Muscle of leg (tissue), 11 donors: Measurements from ENCODE around the gene CENPE. TPM values are rescaled to one million over a fixed set of nuclear protein-coding genes. Genes with fewer than 3 reads are reported as not detected.

ENCODE experiments used
- DNase-seq: peaks from one replicate; pipeline ENCODE4 v3.0.0; 2013
- H3K27ac ChIP-seq: one replicate; pipeline ENCODE4 v1.5.1; 2013; ENCODE audit warnings: mild to moderate bottlenecking, low read length, control low read depth
- H3K27me3 ChIP-seq: one replicate; pipeline ENCODE4 v1.6.1; 2013; ENCODE audit warnings: low read length; ENCODE audit not compliant: control insufficient read depth, insufficient read depth
- H3K36me3 ChIP-seq: one replicate; pipeline ENCODE4 v1.6.1; 2013; ENCODE audit warnings: low read length; ENCODE audit not compliant: control insufficient read depth, insufficient read depth
- H3K4me1 ChIP-seq: one replicate; pipeline ENCODE4 v1.6.1; 2013; ENCODE audit warnings: low read length; ENCODE audit not compliant: control insufficient read depth, insufficient read depth
- H3K4me3 ChIP-seq: one replicate; pipeline ENCODE4 v1.5.1; 2013; ENCODE audit warnings: low read length, control low read depth
- H3K9me3 ChIP-seq: replicated peaks from 2 replicates; pipeline ENCODE4 v1.6.1; 2013; ENCODE audit warnings: low read depth, low read length; ENCODE audit not compliant: control insufficient read depth
- whole genome bisulfite sequencing: methylation state at CpG from one replicate; pipeline ENCODE4 v1.1.5; 2013; ENCODE audit warnings: missing lambda C conversion rate; ENCODE audit not compliant: insufficient coverage; 5-methylcytosine and 5-hydroxymethylcytosine counted together
- polyA plus RNA-seq, 8 donors: library from polyadenylated mRNA; unstranded; fragments of 120-200 nt; gene quantifications; one replicate each; pipeline versions ENCODE4 v1.2.1 to v1.2.3, GENCODE V29; 2013; ENCODE audit warnings: inconsistent platforms in 1 of 8, low replicate concordance in 1 of 8; ENCODE audit not compliant: insufficient read length in 8 of 8, insufficient read depth in 1 of 8
- total RNA-seq: library from RNA; stranded (reverse); fragments of 120-200 nt; gene quantifications from one replicate; pipeline ENCODE4 v1.2.4, GENCODE V29; 2013

Gene CENPE
- total and polyA plus RNA-seq, 9 donors = 4.6 to 10.7 (median 6.6) TPM

DNA sequence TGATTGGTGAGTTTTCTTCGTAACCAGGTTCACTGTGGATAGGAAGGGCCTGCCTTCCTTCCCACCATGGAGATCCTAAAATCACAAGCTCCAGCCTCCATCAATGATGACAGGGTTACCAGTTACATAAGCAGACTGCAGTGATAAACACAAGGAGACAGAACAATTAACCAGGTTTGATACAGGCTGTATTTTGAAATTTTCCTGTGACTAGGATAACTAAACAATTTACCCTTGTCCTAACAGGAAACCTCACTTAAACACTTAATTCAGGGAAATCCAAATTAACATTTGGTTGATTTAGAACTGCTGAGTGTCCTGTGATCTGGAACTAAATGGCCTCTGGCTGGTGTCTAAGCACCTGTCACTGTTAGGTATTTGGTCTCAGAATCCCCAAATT is 118.5 kb downstream of the CENPE start:
- H3K27me3 ChIP-seq = no peaks in the 10 kb centered on the region
- no peak overlapping the region for H3K4me3 ChIP-seq
- peaks cover 13% of the 10 kb centered on the region for H3K36me3 ChIP-seq
- no peak for DNase-seq
- H3K4me1 ChIP-seq = peaks cover 8% of the 10 kb centered on the region
- H3K9me3 ChIP-seq = no peaks in the 10 kb centered on the region
- WGBS = no CpG with 5 or more reads among the region's 1 CpG
- no peak overlapping the region for H3K27ac ChIP-seq

DNA sequence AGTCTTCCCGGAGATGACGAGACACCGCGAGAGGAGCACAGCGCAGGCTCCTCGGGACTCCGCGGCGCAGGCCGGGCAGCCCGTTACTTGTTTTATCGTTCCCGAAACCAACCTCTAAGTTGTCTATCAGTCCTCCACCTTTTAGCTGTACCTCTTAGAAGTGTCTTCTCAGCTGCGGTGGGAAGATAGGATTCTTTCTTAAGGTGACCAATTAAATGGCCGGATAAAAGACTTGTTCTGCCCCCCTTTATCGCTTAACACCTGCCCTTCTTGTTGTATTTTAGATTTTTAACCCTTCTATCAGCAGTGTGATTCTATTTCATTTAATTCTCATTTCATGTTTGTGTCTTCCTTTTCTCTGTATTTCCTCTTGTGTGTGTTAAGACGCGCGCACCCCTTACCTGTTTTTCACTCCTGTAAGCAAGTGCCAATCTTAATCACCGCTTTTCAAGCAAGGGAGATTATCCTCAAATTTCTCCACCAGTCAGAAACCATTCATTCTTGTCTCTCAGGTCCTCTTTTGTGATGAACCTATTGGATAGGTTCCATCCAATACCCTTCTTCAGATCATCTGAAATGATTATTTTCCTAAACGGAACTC is 121.3 kb downstream of the CENPE start, which contains the start of gene SLC9B2:
Gene SLC9B2, minus strand, starts transcription at position 15 of the 601 bp plus-strand sequence. CDS start 9,211 bp downstream, outside the sequence.
- WGBS = 4% methylated on average over 9 of the region's 21 CpGs
- Histone ChIP-seq H3K4me3 (peak within 1 kb of the TSS; percentile 84), H3K27me3 (no peaks in the 10 kb centered on the region), H3K27ac (peak within 1 kb of the TSS; percentile 91), H3K36me3 (peaks cover 7% of the 10 kb centered on the region), H3K9me3 (no peaks in the 10 kb centered on the region), H3K4me1 (peaks cover 8% of the 10 kb centered on the region)
- peak; percentile 10 for DNase-seq

DNA sequence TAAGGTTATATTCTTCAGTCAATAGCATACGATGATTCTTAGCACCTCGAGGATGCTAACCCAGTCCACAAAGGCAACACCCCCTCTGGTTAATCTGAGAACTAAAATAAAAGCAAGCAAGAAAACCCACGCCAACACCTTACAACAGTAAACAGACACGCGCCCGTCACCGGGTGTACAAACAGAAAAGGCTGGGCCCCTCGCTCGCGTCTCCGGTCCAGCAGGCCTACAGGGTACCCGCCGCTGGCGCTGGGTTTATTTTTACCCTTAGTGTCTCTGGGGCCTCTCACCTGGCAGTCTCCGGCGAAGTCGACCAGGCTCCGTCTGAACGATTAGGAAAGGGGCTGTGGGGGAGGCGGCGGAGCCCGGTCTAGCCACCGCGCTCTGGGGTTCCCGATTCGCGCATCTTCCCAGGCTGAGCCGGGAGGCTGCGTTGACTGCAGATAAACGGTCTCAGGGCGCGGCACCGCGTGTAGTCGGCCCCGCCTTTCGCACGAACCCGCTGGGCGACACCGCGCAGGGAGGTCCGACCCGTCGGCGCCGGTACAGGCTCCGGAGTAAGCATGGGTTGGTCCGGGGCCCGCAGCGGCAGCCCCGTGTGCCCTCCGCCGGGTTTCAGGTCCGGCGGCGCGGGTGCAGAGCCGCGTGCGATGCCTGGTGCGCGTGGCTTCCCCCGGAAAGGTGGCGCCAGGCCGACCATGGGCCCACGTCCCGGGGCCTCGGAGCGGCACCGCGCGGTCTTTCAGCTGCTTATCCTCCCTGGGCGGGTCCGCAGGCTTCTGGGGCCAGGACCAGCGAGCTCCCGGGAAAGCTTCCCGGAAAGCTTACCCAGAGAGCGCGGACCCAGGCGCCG is 122.0 kb downstream of the CENPE start:
- DNase-seq = peak; percentile 85
- Histone ChIP-seq H3K4me1 (peaks cover 8% of the 10 kb centered on the region), H3K27ac (peak overlapping the region; percentile 91), H3K4me3 (peak overlapping the region; percentile 84), H3K9me3 (no peaks in the 10 kb centered on the region), H3K36me3 (peaks cover 5% of the 10 kb centered on the region), H3K27me3 (no peaks in the 10 kb centered on the region)
- WGBS = under 1% methylated on average over 81 of the region's 82 CpGs

DNA sequence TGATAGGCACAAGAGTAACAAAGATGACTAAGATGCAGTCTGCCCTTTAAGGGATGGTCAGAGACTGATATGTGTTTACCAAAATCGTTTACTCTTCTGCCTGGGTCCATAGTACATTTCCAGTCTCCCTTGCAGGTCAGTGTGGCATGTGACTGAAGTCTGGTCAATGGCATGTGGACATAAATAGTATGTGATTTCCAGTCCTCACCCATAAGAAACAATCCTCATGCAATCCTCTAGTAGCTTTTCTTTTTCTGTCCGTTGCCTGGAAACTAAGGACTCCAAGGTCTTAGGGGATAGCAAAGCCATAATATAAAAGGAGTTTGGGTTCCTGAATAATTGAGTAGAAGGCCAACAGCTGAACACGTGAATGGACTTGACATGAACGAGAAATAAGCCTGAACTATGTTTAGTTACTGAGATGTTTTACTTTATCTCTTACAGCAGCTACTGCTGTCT is 122.7 kb downstream of the CENPE start:
- peak; percentile 53 for DNase-seq
- Histone ChIP-seq H3K4me1 (peaks cover 8% of the 10 kb centered on the region), H3K27ac (peak overlapping the region; percentile 91), H3K36me3 (peaks cover 2% of the 10 kb centered on the region), H3K4me3 (peak overlapping the region; percentile 84), H3K9me3 (no peaks in the 10 kb centered on the region), H3K27me3 (no peaks in the 10 kb centered on the region)
- no CpG with 5 or more reads among the region's 4 CpGs for WGBS

DNA sequence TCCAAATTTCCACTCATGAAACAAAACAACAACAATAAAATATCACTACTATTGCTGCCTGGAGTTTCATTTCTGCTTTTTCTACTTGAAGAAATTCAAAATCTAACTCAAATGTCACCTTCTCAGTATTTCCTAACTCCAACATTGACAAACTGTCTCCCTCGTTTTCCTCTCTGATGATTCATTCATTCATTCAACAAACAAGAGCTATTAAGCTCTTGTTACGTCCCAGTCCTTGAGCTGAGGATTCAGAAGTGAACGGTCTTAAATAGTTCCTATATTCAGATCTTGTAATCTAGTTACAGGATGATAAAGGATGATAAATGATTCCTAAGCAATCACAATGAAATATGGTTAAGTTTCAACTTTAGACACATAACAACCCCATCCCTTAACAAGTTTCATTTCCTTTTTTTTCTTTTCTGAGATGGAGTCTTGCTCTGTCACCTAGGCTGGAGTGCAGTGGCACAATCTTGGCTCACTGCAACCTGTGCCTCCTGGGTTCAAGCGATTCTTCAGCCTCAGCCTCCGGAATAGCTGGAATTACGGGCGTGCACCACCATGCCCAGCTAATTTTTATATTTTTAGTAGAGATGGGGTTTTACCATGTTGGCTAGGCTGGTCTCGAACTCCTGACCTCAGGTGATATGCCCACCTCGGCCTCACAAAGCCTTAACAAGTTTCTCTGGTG is 123.3 kb downstream of the CENPE start:
- Histone ChIP-seq H3K36me3 (peaks cover 2% of the 10 kb centered on the region), H3K4me1 (peaks cover 8% of the 10 kb centered on the region), H3K27me3 (no peaks in the 10 kb centered on the region), H3K9me3 (no peaks in the 10 kb centered on the region), H3K4me3 (no peak overlapping the region), H3K27ac (no peak overlapping the region)
- WGBS = no CpG with 5 or more reads among the region's 9 CpGs
- DNase-seq = no peak

DNA sequence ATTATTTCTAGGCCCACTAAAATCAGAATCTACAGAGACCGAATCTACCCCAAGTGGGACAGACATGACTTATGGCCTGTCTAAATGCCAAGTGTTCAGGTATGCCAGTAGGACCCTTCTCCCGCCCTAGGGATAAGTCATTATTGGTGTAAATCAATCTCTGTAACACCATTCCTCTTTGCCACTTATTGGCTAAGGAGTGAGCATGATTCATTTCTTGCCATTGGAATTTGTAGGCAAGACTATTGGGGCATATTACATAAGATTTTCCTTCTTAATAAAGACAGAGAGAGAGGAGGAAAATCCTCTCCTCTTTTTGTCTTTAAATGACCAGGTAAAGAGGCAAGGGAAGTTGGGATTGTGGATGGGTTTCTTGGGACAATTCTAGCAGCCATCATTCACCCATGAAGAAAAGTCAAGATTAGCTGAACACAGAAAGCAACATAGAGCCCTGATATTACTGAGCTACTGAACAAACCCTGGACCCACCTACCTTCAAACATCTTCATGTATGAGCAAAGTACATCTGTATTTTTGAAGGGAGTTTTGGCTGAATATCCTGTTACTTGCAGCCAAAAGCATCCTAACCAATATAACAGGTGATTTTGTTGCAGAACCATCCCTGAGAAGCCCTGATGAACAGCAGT is 124.2 kb downstream of the CENPE start:
- H3K4me1 ChIP-seq = peaks cover 8% of the 10 kb centered on the region
- no peaks in the 10 kb centered on the region for H3K27me3 ChIP-seq
- no peak overlapping the region for H3K4me3 ChIP-seq
- WGBS = no CpG with 5 or more reads among the region's 2 CpGs
- peaks cover under 1% of the 10 kb centered on the region for H3K36me3 ChIP-seq
- H3K27ac ChIP-seq = no peak overlapping the region
- no peaks in the 10 kb centered on the region for H3K9me3 ChIP-seq
- no peak for DNase-seq

DNA sequence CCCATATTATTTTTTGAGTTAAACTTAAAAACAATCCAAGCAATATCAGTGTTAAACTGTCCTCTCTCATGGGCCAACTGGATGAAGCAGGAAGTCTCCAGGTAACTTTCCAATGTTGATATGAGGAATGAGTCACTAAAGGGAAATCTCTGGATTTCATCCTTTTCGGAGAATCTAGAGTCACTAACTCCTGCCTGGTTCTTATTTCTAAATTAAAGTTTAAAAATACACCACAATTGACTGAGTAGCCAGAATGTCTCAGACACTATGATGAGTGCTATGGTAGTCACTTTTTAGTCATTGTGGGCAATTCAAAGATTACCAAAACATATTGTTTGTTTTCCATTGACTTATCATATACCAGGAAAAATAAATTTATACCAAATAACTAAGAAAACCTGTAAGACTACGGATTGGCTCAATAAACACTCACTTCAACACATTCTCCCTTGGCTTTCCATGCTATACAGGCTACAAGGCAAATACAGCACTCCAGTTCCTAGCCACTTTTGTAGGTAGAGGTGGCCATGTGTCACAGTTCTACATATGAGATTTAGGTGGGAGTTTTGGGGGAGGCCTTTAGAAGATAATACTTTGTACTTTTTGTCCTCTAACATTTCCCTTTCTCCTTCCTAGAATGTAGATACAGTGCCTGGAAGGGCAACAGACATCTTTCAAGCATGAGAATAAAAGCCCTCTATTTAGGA is 130.1 kb downstream of the CENPE start:
- H3K27ac ChIP-seq = no peak overlapping the region
- no peaks in the 10 kb centered on the region for H3K4me1 ChIP-seq
- H3K9me3 ChIP-seq = no peaks in the 10 kb centered on the region
- H3K27me3 ChIP-seq = no peaks in the 10 kb centered on the region
- H3K36me3 ChIP-seq = peaks cover 5% of the 10 kb centered on the region
- no peak for DNase-seq
- no peak overlapping the region for H3K4me3 ChIP-seq
- no CpG with 5 or more reads among the region's 2 CpGs for WGBS

DNA sequence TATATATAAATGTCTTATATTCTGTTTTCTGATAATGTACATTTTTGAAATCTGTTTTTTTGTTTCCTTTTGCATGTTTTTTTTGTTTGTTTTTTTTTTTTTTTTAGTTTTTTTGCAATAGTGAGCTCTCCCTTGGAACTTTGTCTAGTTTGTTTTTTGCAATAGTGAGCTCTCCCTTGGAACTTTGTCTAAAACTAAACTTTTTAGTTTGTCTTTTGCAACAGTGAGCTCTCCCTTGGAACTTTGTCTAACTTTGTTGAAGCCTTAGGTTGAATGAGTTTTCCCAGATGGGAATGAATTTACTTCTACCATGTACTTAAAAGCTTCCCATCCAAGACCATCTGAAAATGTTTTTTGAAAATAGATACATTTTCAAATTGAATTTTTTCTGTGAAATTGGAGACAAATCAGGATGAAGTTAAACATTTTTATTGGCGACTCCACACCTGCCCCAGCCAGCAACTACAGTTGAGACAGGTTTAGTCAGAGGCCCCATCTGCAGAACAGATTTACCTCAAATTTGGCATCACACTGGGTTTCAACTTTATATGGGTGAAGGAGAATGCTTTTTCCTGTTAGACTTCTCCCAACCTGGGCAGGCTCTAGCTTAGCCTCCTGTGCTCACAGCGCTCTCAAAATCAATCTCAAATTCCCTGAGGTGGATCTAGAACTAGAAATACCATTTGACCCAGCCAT is 137.5 kb downstream of the CENPE start:
- Histone ChIP-seq H3K36me3 (no peaks in the 10 kb centered on the region), H3K27ac (no peak overlapping the region), H3K4me3 (no peak overlapping the region), H3K4me1 (no peaks in the 10 kb centered on the region), H3K27me3 (no peaks in the 10 kb centered on the region), H3K9me3 (no peaks in the 10 kb centered on the region)
- no CpG with 5 or more reads among the region's 2 CpGs for WGBS
- peak; percentile 29 for DNase-seq
